Activated T-cell treated with anti-CD3 and anti-CD28 coated beads, Interleukin-2, amount 50 U/mL, for 24 hours (primary cell): ENCODE measurements around the gene CNOT9.

Source experiments
- DNase-seq: peaks from one replicate; pipeline ENCODE4 v3.0.0-alpha.2; 2020
- H3K27ac Mint-ChIP-seq: 2 replicates; pipeline ENCODE4 v1.8.0; 2020; ENCODE audit warnings: mild to moderate bottlenecking, mixed read lengths
- H3K27me3 Mint-ChIP-seq: 2 replicates; pipeline ENCODE4 v1.8.0; 2020; ENCODE audit warnings: mixed read lengths
- H3K36me3 Mint-ChIP-seq: 2 replicates; pipeline ENCODE4 v1.8.0; 2020; ENCODE audit warnings: low read depth, mixed read lengths
- H3K4me1 Mint-ChIP-seq: 2 replicates; pipeline ENCODE4 v1.8.0; 2020; ENCODE audit warnings: low read depth, mixed read lengths
- H3K4me3 Mint-ChIP-seq: 2 replicates; pipeline ENCODE4 v1.8.0; 2020; ENCODE audit warnings: mild to moderate bottlenecking, moderate library complexity, mixed read lengths
- H3K9me3 Mint-ChIP-seq: 2 replicates; pipeline ENCODE4 v1.8.0; 2020; ENCODE audit warnings: mixed read lengths

Gene CNOT9

GRCh38 chr2:218566296-218566695 is 2.3 kb upstream of the CNOT9 start:
- H3K27me3 Mint-ChIP-seq, result no peaks in the 10 kb centered on the region
- H3K9me3 Mint-ChIP-seq, result no peaks in the 10 kb centered on the region
- peak overlapping the region; percentile 100 for H3K27ac Mint-ChIP-seq
- H3K4me3 Mint-ChIP-seq, result peak overlapping the region; percentile 94
- peaks cover 51% of the 10 kb centered on the region for H3K4me1 Mint-ChIP-seq
- DNase-seq, result no peak
- peaks cover 94% of the 10 kb centered on the region for H3K36me3 Mint-ChIP-seq

GRCh38 chr2:218567797-218568189 is 846 bp upstream of the CNOT9 start:
- H3K27me3 Mint-ChIP-seq, result no peaks in the 10 kb centered on the region
- H3K4me1 Mint-ChIP-seq, result peaks cover 56% of the 10 kb centered on the region
- peak overlapping the region; percentile 94 for H3K4me3 Mint-ChIP-seq
- peak overlapping the region; percentile 100 for H3K27ac Mint-ChIP-seq
- H3K9me3 Mint-ChIP-seq, result no peaks in the 10 kb centered on the region
- H3K36me3 Mint-ChIP-seq, result peaks cover 93% of the 10 kb centered on the region
- DNase-seq, result no peak

- H3K36me3 Mint-ChIP-seq, result peaks cover 92% of the 10 kb centered on the region
- no peaks in the 10 kb centered on the region for H3K9me3 Mint-ChIP-seq
- H3K4me1 Mint-ChIP-seq, result peaks cover 53% of the 10 kb centered on the region
- H3K27me3 Mint-ChIP-seq, result no peaks in the 10 kb centered on the region
- peak overlapping the region; percentile 100 for H3K27ac Mint-ChIP-seq
- peak; percentile 72 for DNase-seq
- H3K4me3 Mint-ChIP-seq, result peak overlapping the region; percentile 94
These were observed 396 bp downstream of the CNOT9 start for GRCh38 chr2:218569038-218569431.

- peaks cover 92% of the 10 kb centered on the region for H3K36me3 Mint-ChIP-seq
- H3K27ac Mint-ChIP-seq, result peak overlapping the region; percentile 100
- no peaks in the 10 kb centered on the region for H3K9me3 Mint-ChIP-seq
- H3K27me3 Mint-ChIP-seq, result no peaks in the 10 kb centered on the region
- peak overlapping the region; percentile 94 for H3K4me3 Mint-ChIP-seq
- H3K4me1 Mint-ChIP-seq, result peaks cover 53% of the 10 kb centered on the region
- DNase-seq, result no peak
These were observed 1.2 kb downstream of the CNOT9 start for GRCh38 chr2:218569661-218570500.

- Mint-ChIP-seq H3K9me3 (no peaks in the 10 kb centered on the region), H3K4me3 (peak overlapping the region; percentile 94), H3K4me1 (peaks cover 56% of the 10 kb centered on the region), H3K27ac (peak overlapping the region; percentile 100), H3K36me3 (peaks cover 91% of the 10 kb centered on the region), H3K27me3 (no peaks in the 10 kb centered on the region)
- DNase-seq, result no peak
These were observed 2.2 kb downstream of the CNOT9 start for GRCh38 chr2:218570850-218571249.

- Mint-ChIP-seq H3K36me3 (peaks cover 86% of the 10 kb centered on the region), H3K4me3 (no peak overlapping the region), H3K9me3 (no peaks in the 10 kb centered on the region), H3K27ac (no peak overlapping the region), H3K4me1 (peaks cover 60% of the 10 kb centered on the region), H3K27me3 (no peaks in the 10 kb centered on the region)
- no peak for DNase-seq
These were observed 8.2 kb downstream of the CNOT9 start for GRCh38 chr2:218576854-218577253.

GRCh38 chr2:218577482-218578220 is 9.0 kb downstream of the CNOT9 start:
- H3K36me3 Mint-ChIP-seq, result peaks cover 86% of the 10 kb centered on the region
- no peaks in the 10 kb centered on the region for H3K27me3 Mint-ChIP-seq
- H3K27ac Mint-ChIP-seq, result no peak overlapping the region
- peaks cover 61% of the 10 kb centered on the region for H3K4me1 Mint-ChIP-seq
- no peaks in the 10 kb centered on the region for H3K9me3 Mint-ChIP-seq
- no peak overlapping the region for H3K4me3 Mint-ChIP-seq
- no peak for DNase-seq

GRCh38 chr2:218578272-218578877 is 9.7 kb downstream of the CNOT9 start:
- no peaks in the 10 kb centered on the region for H3K9me3 Mint-ChIP-seq
- H3K36me3 Mint-ChIP-seq, result peaks cover 86% of the 10 kb centered on the region
- no peaks in the 10 kb centered on the region for H3K27me3 Mint-ChIP-seq
- H3K27ac Mint-ChIP-seq, result no peak overlapping the region
- no peak for DNase-seq
- no peak overlapping the region for H3K4me3 Mint-ChIP-seq
- H3K4me1 Mint-ChIP-seq, result peaks cover 63% of the 10 kb centered on the region

- Mint-ChIP-seq H3K4me3 (no peak overlapping the region), H3K27ac (peak overlapping the region; percentile 87), H3K36me3 (peaks cover 89% of the 10 kb centered on the region), H3K27me3 (no peaks in the 10 kb centered on the region), H3K4me1 (peaks cover 43% of the 10 kb centered on the region), H3K9me3 (no peaks in the 10 kb centered on the region)
- DNase-seq, result no peak
These were observed 13.4 kb downstream of the CNOT9 start for GRCh38 chr2:218582076-218582475.

- Mint-ChIP-seq H3K9me3 (no peaks in the 10 kb centered on the region), H3K27me3 (no peaks in the 10 kb centered on the region), H3K4me1 (peaks cover 27% of the 10 kb centered on the region), H3K4me3 (no peak overlapping the region), H3K36me3 (peaks cover 86% of the 10 kb centered on the region), H3K27ac (no peak overlapping the region)
- DNase-seq, result no peak
These were observed 15.6 kb downstream of the CNOT9 start for GRCh38 chr2:218583983-218584850.

- Mint-ChIP-seq H3K27ac (no peak overlapping the region), H3K4me3 (no peak overlapping the region), H3K4me1 (peaks cover 23% of the 10 kb centered on the region), H3K9me3 (no peaks in the 10 kb centered on the region), H3K36me3 (peaks cover 92% of the 10 kb centered on the region), H3K27me3 (no peaks in the 10 kb centered on the region)
- DNase-seq, result no peak
These were observed 16.9 kb downstream of the CNOT9 start for GRCh38 chr2:218585541-218585940.

GRCh38 chr2:218605432-218605831 is 36.8 kb downstream of the CNOT9 start:
- peaks cover 6% of the 10 kb centered on the region for H3K27me3 Mint-ChIP-seq
- no peak for DNase-seq
- H3K36me3 Mint-ChIP-seq, result no peaks in the 10 kb centered on the region
- no peak overlapping the region for H3K4me3 Mint-ChIP-seq
- H3K27ac Mint-ChIP-seq, result no peak overlapping the region
- no peaks in the 10 kb centered on the region for H3K9me3 Mint-ChIP-seq
- H3K4me1 Mint-ChIP-seq, result no peaks in the 10 kb centered on the region

GRCh38 chr2:218607436-218608115 is 38.9 kb downstream of the CNOT9 start, which contains the start of gene PLCD4:
PLCD4 (plus strand) TSS chr2:218607899; CDS start chr2:218615740, 7,841 bp downstream.
- DNase-seq, result no peak
- Mint-ChIP-seq H3K9me3 (no peaks in the 10 kb centered on the region), H3K27me3 (peaks cover 6% of the 10 kb centered on the region), H3K36me3 (no peaks in the 10 kb centered on the region), H3K4me1 (no peaks in the 10 kb centered on the region), H3K4me3 (no peak within 1 kb of the TSS), H3K27ac (no peak within 1 kb of the TSS)
